Ishikawa (cell line): ENCODE results near the gene LRRC8E.

Experiments
- CEBPB ChIP-seq: IDR thresholded peaks from 2 replicates; pipeline ENCODE4 v1.6.1; 2012
- CREB1 ChIP-seq: IDR thresholded peaks from 2 replicates; pipeline ENCODE4 v1.6.1; 2012; ENCODE audit warnings: low read depth
- EGR1 ChIP-seq: IDR thresholded peaks from 2 replicates; pipeline ENCODE4 v1.6.1; 2012
- EP300 ChIP-seq: IDR thresholded peaks from 2 replicates; pipeline ENCODE4 v1.6.1; 2012; ENCODE audit warnings: borderline replicate concordance
- FOXM1 ChIP-seq: IDR thresholded peaks from 2 replicates; pipeline ENCODE4 v1.6.1; 2012; ENCODE audit warnings: low read depth, borderline replicate concordance
- MAX ChIP-seq: IDR thresholded peaks from 2 replicates; pipeline ENCODE4 v1.6.1; 2012
- NFIC ChIP-seq: IDR thresholded peaks from 2 replicates; pipeline ENCODE4 v1.6.1; 2012
- RAD21 ChIP-seq: IDR thresholded peaks from 2 replicates; pipeline ENCODE4 v1.6.1; 2012; ENCODE audit warnings: low read depth
- REST ChIP-seq: IDR thresholded peaks from 2 replicates; pipeline ENCODE4 v1.6.1; 2012; ENCODE audit warnings: low read depth, mild to moderate bottlenecking
- TAF1 ChIP-seq: IDR thresholded peaks from 2 replicates; pipeline ENCODE4 v1.6.1; 2012; ENCODE audit warnings: low read depth, mild to moderate bottlenecking
- TCF12 ChIP-seq: IDR thresholded peaks from 2 replicates; pipeline ENCODE4 v1.6.1; 2012; ENCODE audit warnings: low read depth
- TEAD4 ChIP-seq: IDR thresholded peaks from 2 replicates; pipeline ENCODE4 v1.6.1; 2012
- USF1 ChIP-seq: IDR thresholded peaks from 2 replicates; pipeline ENCODE4 v1.6.1; 2012
- YY1 ChIP-seq: IDR thresholded peaks from 2 replicates; pipeline ENCODE4 v1.6.1; 2012; ENCODE audit warnings: low read depth
- ZBTB7A ChIP-seq: IDR thresholded peaks from 2 replicates; pipeline ENCODE4 v1.6.1; 2012; ENCODE audit warnings: low read depth

LRRC8E gene

DNA sequence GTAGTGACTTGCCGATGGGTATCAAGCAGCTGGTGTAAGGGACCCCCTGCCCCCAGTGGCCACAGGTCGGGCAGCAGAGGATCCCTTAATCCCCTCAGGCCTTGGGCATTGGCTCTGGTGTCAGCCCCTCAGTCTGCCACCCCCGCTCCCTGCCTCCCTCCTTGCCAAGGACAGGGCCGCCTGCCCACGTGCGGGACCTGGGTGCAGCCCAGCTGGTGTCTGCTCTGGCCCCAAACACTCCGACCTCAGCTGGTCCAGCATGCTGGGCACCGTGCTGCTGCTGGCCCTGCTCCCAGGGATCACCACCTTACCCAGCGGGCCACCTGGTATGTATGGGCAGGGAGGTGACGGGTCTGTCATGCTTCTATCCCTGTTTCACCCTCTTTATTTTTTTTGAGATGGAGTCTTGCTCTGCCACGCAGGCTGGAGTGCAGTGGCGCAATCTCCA, 26.3 kb downstream of the LRRC8E start, which contains the start of gene TGFBR3L:
TGFBR3L (plus strand) TSS at position 233 of the 448 bp plus-strand sequence.
- no peak for TF ChIP-seq MAX
- TF ChIP-seq REST = no peak
- TF ChIP-seq NFIC = no peak
- TF ChIP-seq EP300 = no peak
- no peak for TF ChIP-seq CEBPB
- no peak for TF ChIP-seq USF1
- no peak for TF ChIP-seq FOXM1
- TF ChIP-seq EGR1 = no peak
- TF ChIP-seq ZBTB7A = no peak
- no peak for TF ChIP-seq CREB1
- TF ChIP-seq TAF1 = no peak
- no peak for TF ChIP-seq YY1
- no peak for TF ChIP-seq TEAD4

GRCh38 chr19:7915250-7916102, 27.2 kb downstream of the LRRC8E start:
- peak; percentile 0; the same call in 1 of the 2 replicates for TF ChIP-seq ZBTB7A
- TF ChIP-seq YY1 = no peak

DNA sequence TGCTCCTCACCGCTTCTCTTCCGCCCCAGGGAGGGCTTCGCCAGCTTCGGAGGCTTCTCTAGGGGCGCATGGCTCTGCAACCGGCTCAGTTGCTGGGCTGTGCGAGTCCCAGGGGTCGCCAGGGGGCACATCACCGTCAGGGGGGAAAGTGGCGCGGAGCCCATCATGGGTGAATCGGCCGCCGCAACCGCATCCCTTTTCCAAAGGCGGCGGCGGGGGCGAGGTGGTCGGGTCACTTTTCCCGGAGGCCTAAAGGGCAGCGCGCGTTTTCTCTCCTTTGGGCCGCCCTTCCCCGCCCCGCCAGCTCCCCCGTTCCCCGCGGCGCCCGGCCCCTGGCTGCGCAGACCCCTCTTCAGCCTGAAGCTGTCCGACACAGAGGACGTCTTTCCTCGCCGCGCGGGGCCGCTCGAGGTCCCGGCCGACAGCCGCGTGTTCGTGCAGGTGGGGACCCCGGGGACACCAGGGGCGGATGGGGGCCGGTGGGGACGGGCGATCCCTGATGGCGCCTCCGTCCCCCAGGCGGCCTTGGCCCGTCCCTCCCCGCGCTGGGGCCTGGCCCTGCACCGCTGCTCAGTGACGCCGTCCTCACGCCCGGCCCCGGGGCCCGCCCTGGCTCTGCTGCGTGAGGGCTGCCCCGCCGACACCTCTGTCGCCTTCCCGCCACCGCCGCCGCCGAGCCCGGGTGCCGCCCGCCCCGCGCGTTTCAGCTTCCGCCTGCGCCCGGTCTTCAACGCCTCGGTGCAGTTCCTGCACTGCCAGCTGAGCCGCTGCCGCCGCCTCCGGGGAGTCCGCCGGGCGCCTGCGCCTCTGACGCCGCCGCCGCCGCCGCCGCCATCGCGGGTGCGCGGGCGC, 28.0 kb downstream of the LRRC8E start:
- no peak for TF ChIP-seq TAF1
- peak; percentile 66; the same call in 1 of the 2 replicates for TF ChIP-seq MAX
- TF ChIP-seq ZBTB7A = peak; percentile 65; the same call in 1 of the 2 replicates
- no peak for TF ChIP-seq NFIC
- no peak for TF ChIP-seq USF1
- no peak for TF ChIP-seq TEAD4
- no peak for TF ChIP-seq REST

DNA sequence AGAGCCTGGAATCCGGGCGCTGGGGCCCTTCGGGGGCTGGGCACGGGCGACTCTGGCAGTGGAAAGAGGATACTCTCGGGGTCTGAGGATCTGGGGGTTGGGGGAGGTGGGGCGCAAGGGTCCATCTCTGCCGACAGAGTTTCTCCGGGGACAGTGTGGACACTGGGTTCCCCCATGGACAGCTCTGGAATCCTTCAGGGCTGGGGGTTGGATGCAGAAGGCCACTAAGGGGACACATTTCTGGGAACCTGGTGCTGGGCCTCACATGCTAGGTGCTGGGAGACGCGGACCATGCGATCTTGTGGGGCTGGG, 28.6 kb downstream of the LRRC8E start:
- TF ChIP-seq TCF12 (no peak), USF1 (no peak), YY1 (no peak), CEBPB (no peak), RAD21 (no peak), ZBTB7A (no peak), REST (no peak), EP300 (no peak), MAX (no peak), TEAD4 (no peak), FOXM1 (no peak), TAF1 (no peak), EGR1 (no peak), CREB1 (no peak), NFIC (no peak)
